Activated CD4-positive, alpha-beta memory T cell treated with anti-CD3 and anti-CD28 coated beads for 36 hours (primary cell): ENCODE data around the gene COX14. TPM values are rescaled to one million over a fixed set of nuclear protein-coding genes. Genes with fewer than 3 reads are reported as not detected.

Experiments used
- CTCF ChIA-PET: fragments of 350-600 bp; sonication (Branson Sonifier 250); formaldehyde crosslinking; loops from one replicate; lab custom pipeline; 2021; ENCODE audit warnings: antibody characterized with exemption, inconsistent platforms; lab: Charles Lee
- POLR2A ChIA-PET: fragments of 350-600 bp; sonication (Branson Sonifier 250); formaldehyde crosslinking; loops from one replicate; lab custom pipeline; 2021; ENCODE audit warnings: antibody characterized with exemption; lab: Charles Lee
- DNase-seq: peaks from one replicate; pipeline ENCODE4 v3.0.0-alpha.2; 2020
- H3K27ac Mint-ChIP-seq: one replicate; pipeline ENCODE4 v1.8.0; 2021; ENCODE audit warnings: mixed read lengths
- H3K27me3 Mint-ChIP-seq: one replicate; pipeline ENCODE4 v1.8.0; 2021; ENCODE audit warnings: mixed read lengths
- H3K36me3 Mint-ChIP-seq: one replicate; pipeline ENCODE4 v1.8.0; 2021; ENCODE audit warnings: mixed read lengths
- H3K4me1 Mint-ChIP-seq: one replicate; pipeline ENCODE4 v1.8.0; 2021; ENCODE audit warnings: low read depth, mixed read lengths
- H3K4me3 Mint-ChIP-seq: one replicate; pipeline ENCODE4 v1.8.0; 2021; ENCODE audit warnings: mild to moderate bottlenecking, mixed read lengths
- H3K9me3 Mint-ChIP-seq: one replicate; pipeline ENCODE4 v1.8.0; 2021; ENCODE audit warnings: mixed read lengths
- intact Hi-C: fragments of 100-400 bp; cut with micrococcal nuclease; formaldehyde crosslinking; loops from one replicate; pipeline ENCODE4 v1.15.1; 2023
- total RNA-seq, 2 experiments: library from RNA; stranded (reverse); gene quantifications; one replicate each; pipeline ENCODE4 v1.2.3, GENCODE V29; 2021

COX14 gene
- total RNA-seq, 2 experiments from 2014 or later = 46.1 to 48.7 TPM

- H3K4me3 Mint-ChIP-seq = no peak overlapping the region
- no peaks in the 10 kb centered on the region for H3K4me1 Mint-ChIP-seq
- no peaks in the 10 kb centered on the region for H3K9me3 Mint-ChIP-seq
- DNase-seq = no peak
- peaks cover 26% of the 10 kb centered on the region for H3K36me3 Mint-ChIP-seq
- CTCF ChIA-PET = interaction anchor here (0.8 to 6.1 kb wide), 6 partner anchors 9 to 212 kb away, joined by 3 to 43 read pairs (median 4); partner anchors contain the start of genes COX14 and SMARCD1
- H3K27me3 Mint-ChIP-seq = no peaks in the 10 kb centered on the region
- POLR2A ChIA-PET = interaction anchor here (1.4 kb wide), 1 partner anchor 9 kb away, joined by 8 read pairs; the partner anchor contains the start of gene COX14
- no peak overlapping the region for H3K27ac Mint-ChIP-seq
- intact Hi-C loops = no loop called here
These were observed 9.9 kb upstream of the COX14 start for GRCh38 chr12:50102131-50102531.

GRCh38 chr12:50102646-50103309 is 9.3 kb upstream of the COX14 start:
- Mint-ChIP-seq H3K36me3 (peaks cover 25% of the 10 kb centered on the region), H3K27me3 (no peaks in the 10 kb centered on the region), H3K4me3 (no peak overlapping the region), H3K4me1 (no peaks in the 10 kb centered on the region), H3K27ac (no peak overlapping the region), H3K9me3 (no peaks in the 10 kb centered on the region)
- ChIA-PET CTCF (interaction anchor here (0.8 to 6.1 kb wide), 8 partner anchors 8 to 157 kb away, joined by 3 to 43 read pairs (median 4); partner anchors contain the start of genes COX14 and SMARCD1), POLR2A (interaction anchor here (1.4 to 1.6 kb wide), 2 partner anchors 9 kb away, joined by 5 to 8 read pairs; partner anchors contain the start of gene COX14)
- DNase-seq = no peak
- intact Hi-C loops = no loop called here

GRCh38 chr12:50103351-50103750 is 8.7 kb upstream of the COX14 start:
- no peaks in the 10 kb centered on the region for H3K27me3 Mint-ChIP-seq
- no peak overlapping the region for H3K27ac Mint-ChIP-seq
- H3K36me3 Mint-ChIP-seq = peaks cover 19% of the 10 kb centered on the region
- no peaks in the 10 kb centered on the region for H3K4me1 Mint-ChIP-seq
- no peak overlapping the region for H3K4me3 Mint-ChIP-seq
- ChIA-PET POLR2A (interaction anchor here (1.6 kb wide), 1 partner anchor 9 kb away, joined by 5 read pairs; the partner anchor contains the start of gene COX14), CTCF (interaction anchor here (0.9 to 6.1 kb wide), 8 partner anchors 8 to 158 kb away, joined by 3 to 43 read pairs (median 6); partner anchors contain the start of gene COX14)
- DNase-seq = no peak
- intact Hi-C loops = no loop called here
- no peaks in the 10 kb centered on the region for H3K9me3 Mint-ChIP-seq

- no peak within 1 kb of the TSS for H3K27ac Mint-ChIP-seq
- no peak within 1 kb of the TSS for H3K4me3 Mint-ChIP-seq
- H3K9me3 Mint-ChIP-seq = no peaks in the 10 kb centered on the region
- no peaks in the 10 kb centered on the region for H3K27me3 Mint-ChIP-seq
- H3K36me3 Mint-ChIP-seq = peaks cover 15% of the 10 kb centered on the region
- ChIA-PET CTCF (interaction anchor here (0.9 to 6.1 kb wide), 8 partner anchors 7 to 72 kb away, joined by 3 to 43 read pairs (median 6); partner anchors contain the start of gene COX14), POLR2A (interaction anchor here (1.6 kb wide), 1 partner anchor 8 kb away, joined by 5 read pairs; the partner anchor contains the start of gene COX14)
- intact Hi-C loops = no loop called here
- H3K4me1 Mint-ChIP-seq = no peaks in the 10 kb centered on the region
- peak; percentile 45 for DNase-seq
These were observed 8.2 kb upstream of the COX14 start, which contains the start of gene GPD1 for GRCh38 chr12:50103767-50104321. TSS of gene GPD1 (plus strand) at chr12:50104008. CDS start at chr12:50104051, 43 bp downstream.

- no peak for DNase-seq
- H3K4me1 Mint-ChIP-seq = no peaks in the 10 kb centered on the region
- CTCF ChIA-PET = interaction anchor here (1.1 to 6.1 kb wide), 5 partner anchors 6 to 71 kb away, joined by 3 to 43 read pairs (median 6); partner anchors contain the start of gene COX14
- no peaks in the 10 kb centered on the region for H3K9me3 Mint-ChIP-seq
- peaks cover 7% of the 10 kb centered on the region for H3K36me3 Mint-ChIP-seq
- H3K4me3 Mint-ChIP-seq = no peak overlapping the region
- no peaks in the 10 kb centered on the region for H3K27me3 Mint-ChIP-seq
- intact Hi-C loops = no loop called here
- POLR2A ChIA-PET = interaction anchor here (1.6 kb wide), 1 partner anchor 7 kb away, joined by 5 read pairs; the partner anchor contains the start of gene COX14
- no peak overlapping the region for H3K27ac Mint-ChIP-seq
These were observed 7.3 kb upstream of the COX14 start for GRCh38 chr12:50104417-50105366.

- no peak for DNase-seq
- Mint-ChIP-seq H3K4me1 (peaks cover 8% of the 10 kb centered on the region), H3K27ac (no peak overlapping the region), H3K36me3 (peaks cover 4% of the 10 kb centered on the region), H3K27me3 (no peaks in the 10 kb centered on the region), H3K4me3 (no peak overlapping the region), H3K9me3 (no peaks in the 10 kb centered on the region)
- CTCF ChIA-PET = interaction anchor here (1.0 to 1.3 kb wide), 3 partner anchors 18 to 30 kb away, joined by 3 to 5 read pairs (median 4); no protein-coding TSS in a partner anchor
- intact Hi-C loops = no loop called here
- POLR2A ChIA-PET = interaction anchor here (0.5 kb wide), 1 partner anchor 116 kb away, joined by 8 read pairs; no protein-coding TSS in a partner anchor
These were observed 6.1 kb upstream of the COX14 start for GRCh38 chr12:50105913-50106450.

GRCh38 chr12:50106907-50107306 is 5.1 kb upstream of the COX14 start:
- Mint-ChIP-seq H3K27ac (no peak overlapping the region), H3K9me3 (no peaks in the 10 kb centered on the region), H3K36me3 (no peaks in the 10 kb centered on the region), H3K4me3 (no peak overlapping the region), H3K27me3 (no peaks in the 10 kb centered on the region), H3K4me1 (peaks cover 10% of the 10 kb centered on the region)
- no peak for DNase-seq
- intact Hi-C loops = no loop called here
- ChIA-PET POLR2A (no interaction called here), CTCF (interaction anchor here (0.6 to 1.3 kb wide), 4 partner anchors 19 to 329 kb away, joined by 3 to 5 read pairs (median 3); no protein-coding TSS in a partner anchor)

GRCh38 chr12:50107416-50108268 is 4.4 kb upstream of the COX14 start:
- POLR2A ChIA-PET = interaction anchor here (0.6 to 0.7 kb wide), 2 partner anchors 253 to 326 kb away, joined by 3 to 4 read pairs; no protein-coding TSS in a partner anchor

GRCh38 chr12:50109319-50109718 is 2.7 kb upstream of the COX14 start:
- Mint-ChIP-seq H3K27me3 (no peaks in the 10 kb centered on the region), H3K4me3 (no peak overlapping the region), H3K27ac (no peak overlapping the region), H3K36me3 (peaks cover 4% of the 10 kb centered on the region), H3K9me3 (no peaks in the 10 kb centered on the region), H3K4me1 (peaks cover 21% of the 10 kb centered on the region)
- POLR2A ChIA-PET = no interaction called here
- no peak for DNase-seq
- CTCF ChIA-PET = interaction anchor here (1.3 to 9.4 kb wide), 7 partner anchors 8 to 70 kb away, joined by 4 to 138 read pairs (median 43); partner anchors contain the start of genes GPD1 and SMARCD1
- intact Hi-C loops = no loop called here

More at GRCh38 chr12:50107416-50108268, 4.4 kb upstream of the COX14 start:
- peaks cover 4% of the 10 kb centered on the region for H3K36me3 Mint-ChIP-seq
- H3K4me1 Mint-ChIP-seq = peaks cover 10% of the 10 kb centered on the region
- CTCF ChIA-PET = interaction anchor here (0.6 to 1.3 kb wide), 5 partner anchors 20 to 330 kb away, joined by 3 to 5 read pairs (median 3); no protein-coding TSS in a partner anchor
- intact Hi-C loops = no loop called here
- H3K27ac Mint-ChIP-seq = no peak overlapping the region
- no peaks in the 10 kb centered on the region for H3K9me3 Mint-ChIP-seq
- H3K4me3 Mint-ChIP-seq = no peak overlapping the region
- no peaks in the 10 kb centered on the region for H3K27me3 Mint-ChIP-seq
- no peak for DNase-seq
